Measurements from ENCODE around the gene RNF213. TPM values are rescaled to one million over a fixed set of nuclear protein-coding genes. Genes with fewer than 3 reads are reported as not detected.

RNF213 gene
- total and polyA plus RNA-seq, 7 donors, result 7.8 to 138 (median 50.4) TPM

DNA sequence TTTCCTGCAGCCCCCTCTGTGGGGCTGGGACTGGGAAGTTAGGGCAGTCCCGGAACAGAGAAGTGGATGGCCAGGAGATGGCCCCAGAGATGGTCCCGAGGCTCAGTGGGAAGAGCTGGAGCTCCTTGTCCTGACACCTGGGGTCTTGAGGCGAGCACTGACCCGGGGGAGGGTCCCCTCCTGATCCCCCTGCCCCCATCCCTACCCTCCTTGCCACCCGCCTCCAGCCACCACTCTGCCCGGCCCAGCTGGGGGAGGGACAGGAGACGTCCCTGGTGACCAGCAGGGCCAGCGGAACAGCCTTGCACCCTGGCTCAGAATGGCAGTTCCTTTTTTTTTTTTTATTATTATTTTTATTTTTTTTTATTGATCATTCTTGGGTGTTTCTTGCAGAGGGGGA is 13.9 kb upstream of the RNF213 start:
- Histone ChIP-seq H3K27ac (no peak overlapping the region), H3K36me3 (peaks cover 17 to 80% (median 25%) of the 10 kb centered on the region in 4 donors), H3K4me3 (no peak overlapping the region), H3K9me3 (no peaks in the 10 kb centered on the region), H3K4me1 (no peaks in the 10 kb centered on the region), H3K27me3 (no peaks in the 10 kb centered on the region)
- no peak for TF ChIP-seq EP300 (IDR thresholded peaks at IDR 0.05)
- no peak for TF ChIP-seq CTCF (IDR thresholded peaks at IDR 0.05)
- no peak for TF ChIP-seq POLR2A (IDR thresholded peaks at IDR 0.05)
- no peak for TF ChIP-seq POLR2AphosphoS5 (IDR thresholded peaks at IDR 0.05)
- 94 to 96% methylated on average over 8 of the region's 8 CpGs for WGBS, 2 donors
- intact Hi-C loops (cut with DNase I), result no loop called here
- no peak for DNase-seq

DNA sequence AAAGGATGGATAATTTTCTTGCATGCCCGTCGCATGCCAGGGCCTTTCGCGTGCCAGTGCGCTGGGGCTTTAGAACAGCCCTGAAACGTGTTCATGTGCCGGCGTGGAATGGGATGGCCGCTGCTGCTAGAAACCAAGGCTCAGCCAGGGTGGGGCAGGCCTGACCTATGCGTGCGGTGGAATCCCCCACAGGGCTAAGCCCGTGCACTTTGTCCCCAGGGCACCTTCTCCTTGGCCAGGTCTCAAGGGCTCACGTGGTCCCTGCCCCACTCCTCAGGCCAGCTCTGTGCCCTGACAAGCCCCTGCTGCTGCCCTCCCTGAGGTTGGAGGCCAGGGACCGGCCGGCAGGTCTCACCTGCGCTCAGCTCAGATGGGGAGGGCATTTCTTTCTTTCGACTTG is 13.1 kb upstream of the RNF213 start:
- no peaks in the 10 kb centered on the region for H3K4me1 ChIP-seq
- TF ChIP-seq EP300 (IDR thresholded peaks at IDR 0.05), result no peak
- no peak for TF ChIP-seq CTCF (IDR thresholded peaks at IDR 0.05)
- TF ChIP-seq POLR2AphosphoS5 (IDR thresholded peaks at IDR 0.05), result no peak
- no peak for TF ChIP-seq POLR2A (IDR thresholded peaks at IDR 0.05)
- no peaks in the 10 kb centered on the region for H3K27me3 ChIP-seq
- intact Hi-C loops (cut with DNase I), result no loop called here
- peaks cover 10 to 78% (median 18%) of the 10 kb centered on the region in 4 donors for H3K36me3 ChIP-seq
- H3K27ac ChIP-seq, result no peak overlapping the region
- DNase-seq, result no peak
- H3K4me3 ChIP-seq, result no peak overlapping the region
- no peaks in the 10 kb centered on the region for H3K9me3 ChIP-seq
- WGBS, 2 donors, result 96% methylated on average over 17 of the region's 17 CpGs

DNA sequence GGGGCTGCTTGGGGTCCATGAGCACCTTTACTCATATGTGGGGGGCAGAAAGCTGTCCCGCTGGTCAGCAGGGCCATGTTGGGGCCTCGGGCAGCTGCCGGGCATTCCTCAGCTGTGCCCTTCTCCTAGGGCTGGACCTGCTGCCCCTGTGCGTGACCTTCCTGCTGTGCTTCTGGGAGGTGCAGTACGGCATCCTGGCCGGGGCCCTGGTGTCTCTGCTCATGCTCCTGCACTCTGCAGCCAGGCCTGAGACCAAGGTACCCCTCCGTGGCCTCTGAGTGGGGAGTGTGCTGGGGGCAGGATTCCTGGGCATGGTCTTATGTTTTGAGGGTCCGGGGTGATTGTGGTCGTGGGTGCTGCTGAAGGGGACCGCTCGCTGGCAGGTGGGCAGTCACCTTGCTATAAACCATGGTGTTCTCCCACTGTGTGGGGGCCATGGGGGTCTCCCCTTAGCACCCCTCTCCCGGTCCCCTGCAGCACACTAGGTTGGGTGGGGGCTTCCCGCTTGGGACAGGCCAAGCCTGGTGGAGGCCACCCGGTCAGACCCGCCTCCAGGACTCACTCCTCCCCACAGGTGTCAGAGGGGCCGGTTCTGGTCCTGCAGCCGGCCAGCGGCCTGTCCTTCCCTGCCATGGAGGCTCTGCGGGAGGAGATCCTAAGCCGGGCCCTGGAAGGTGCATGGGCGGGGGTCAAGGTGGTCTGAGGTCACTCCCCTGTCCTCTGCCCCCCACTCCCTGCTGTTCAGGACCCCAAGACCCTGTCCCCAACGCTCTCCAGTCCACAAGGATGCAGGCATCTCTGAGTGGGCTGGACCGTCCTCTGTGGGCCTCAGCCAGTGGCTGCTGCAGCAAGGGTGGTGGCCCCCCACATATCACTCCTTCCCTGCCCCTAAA is 12.4 kb upstream of the RNF213 start:
- 95% methylated on average over 23 of the region's 23 CpGs for WGBS, 2 donors

DNA sequence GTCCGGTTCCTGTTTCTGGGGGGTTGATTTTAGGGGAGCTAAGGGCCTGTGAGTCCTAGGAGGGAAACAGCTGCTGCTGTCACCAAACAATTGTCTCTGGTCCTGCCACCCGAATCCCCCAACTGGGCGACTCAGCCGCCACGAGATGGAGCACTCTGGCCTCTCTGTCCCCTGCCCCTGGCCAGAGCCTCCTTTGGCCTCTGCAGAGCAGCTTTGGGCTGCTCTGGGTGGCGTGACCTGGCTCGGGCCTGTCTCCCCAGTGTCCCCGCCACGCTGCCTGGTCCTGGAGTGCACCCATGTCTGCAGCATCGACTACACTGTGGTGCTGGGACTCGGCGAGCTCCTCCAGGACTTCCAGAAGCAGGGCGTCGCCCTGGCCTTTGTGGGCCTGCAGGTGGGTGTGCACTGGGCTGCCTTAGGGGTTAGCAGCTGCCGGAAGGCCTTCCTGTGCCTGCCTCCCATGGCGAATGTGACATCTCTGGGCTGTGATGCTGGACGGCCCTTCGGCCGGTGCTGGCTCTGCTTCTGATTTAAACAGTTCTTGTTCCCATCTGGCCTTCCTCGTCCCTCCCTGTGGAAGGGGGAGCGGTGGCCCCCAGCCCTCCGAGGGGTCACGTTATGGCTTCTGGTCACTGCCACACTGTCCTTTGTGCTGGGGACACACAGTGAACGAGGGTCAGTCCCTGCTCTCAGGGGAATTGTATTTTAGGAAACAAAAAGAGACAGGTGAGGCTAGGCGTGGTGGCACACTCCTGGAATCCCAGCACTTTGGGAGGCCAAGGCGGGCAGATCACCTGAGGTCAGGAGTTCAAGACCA is 11.6 kb upstream of the RNF213 start:
- intact Hi-C loops (cut with DNase I), result no loop called here
- TF ChIP-seq EP300 (IDR thresholded peaks at IDR 0.05) (no peak), POLR2A (IDR thresholded peaks at IDR 0.05) (no peak), POLR2AphosphoS5 (IDR thresholded peaks at IDR 0.05) (no peak)
- no peak for DNase-seq
- H3K9me3 ChIP-seq, result no peaks in the 10 kb centered on the region
- H3K27me3 ChIP-seq, result no peaks in the 10 kb centered on the region
- H3K4me1 ChIP-seq, result no peaks in the 10 kb centered on the region
- H3K27ac ChIP-seq, result no peak overlapping the region
- H3K36me3 ChIP-seq, result peaks cover 7 to 74% (median 16%) of the 10 kb centered on the region in 4 donors
- H3K4me3 ChIP-seq, result no peak overlapping the region
- WGBS, 2 donors, result 91 to 93% methylated on average over 26 of the region's 26 CpGs

More for the DNA sequence above, 12.4 kb upstream of the RNF213 start:
- H3K4me1 ChIP-seq, result no peaks in the 10 kb centered on the region
- DNase-seq, result no peak
- H3K27me3 ChIP-seq, result no peaks in the 10 kb centered on the region
- intact Hi-C loops (cut with DNase I), result no loop called here
- H3K36me3 ChIP-seq, result peaks cover 7 to 77% (median 18%) of the 10 kb centered on the region in 4 donors
- no peak overlapping the region for H3K4me3 ChIP-seq
- H3K27ac ChIP-seq, result no peak overlapping the region
- TF ChIP-seq CTCF (IDR thresholded peaks at IDR 0.05) (no peak), POLR2AphosphoS5 (IDR thresholded peaks at IDR 0.05) (no peak), POLR2A (IDR thresholded peaks at IDR 0.05) (no peak), EP300 (IDR thresholded peaks at IDR 0.05) (no peak)
- H3K9me3 ChIP-seq, result no peaks in the 10 kb centered on the region

- Histone ChIP-seq H3K4me3 (no peak overlapping the region), H3K4me1 (peaks cover 0 to 16% (median 11%) of the 10 kb centered on the region in 4 donors), H3K27ac (no peak overlapping the region), H3K36me3 (peaks cover 0 to 46% (median 2%) of the 10 kb centered on the region in 4 donors), H3K27me3 (no peaks in the 10 kb centered on the region), H3K9me3 (no peaks in the 10 kb centered on the region)
- no peak for DNase-seq
- intact Hi-C loops (cut with DNase I), result no loop called here
- WGBS, 2 donors, result 94 to 96% methylated on average over 11 of the region's 11 CpGs
- TF ChIP-seq POLR2A (IDR thresholded peaks at IDR 0.05) (no peak), CTCF (IDR thresholded peaks at IDR 0.05) (no peak), EP300 (IDR thresholded peaks at IDR 0.05) (no peak), POLR2AphosphoS5 (IDR thresholded peaks at IDR 0.05) (no peak)
Measured at GRCh38 chr17:80251966-80252365, 8.7 kb upstream of the RNF213 start.
